ENCODE measurements around the gene SPTBN1.
A peak's percentile ranks its signal among the peaks of the same experiment; 100 is the strongest.

Gene SPTBN1

DNA sequence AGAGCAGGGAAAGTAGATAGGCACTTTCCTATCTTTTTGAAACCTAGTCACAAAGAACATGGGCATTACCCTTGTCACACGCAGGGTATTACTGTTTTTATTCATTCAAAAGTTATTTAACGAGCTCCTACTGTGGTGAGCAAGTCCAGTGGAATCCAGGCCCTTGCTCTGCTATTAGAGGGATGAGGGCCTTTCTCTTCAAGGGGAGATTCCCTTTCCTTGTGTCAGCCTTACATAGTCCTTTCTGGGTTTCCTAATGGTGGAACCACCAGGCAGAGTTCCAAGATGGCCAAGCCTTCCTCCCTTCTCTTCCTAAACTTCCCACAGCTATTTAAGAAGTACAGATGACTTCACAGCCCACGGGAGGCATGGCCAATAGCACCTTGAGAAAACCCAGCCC is 64.6 kb downstream of the SPTBN1 start:
- TF ChIP-seq, protein P1, sequence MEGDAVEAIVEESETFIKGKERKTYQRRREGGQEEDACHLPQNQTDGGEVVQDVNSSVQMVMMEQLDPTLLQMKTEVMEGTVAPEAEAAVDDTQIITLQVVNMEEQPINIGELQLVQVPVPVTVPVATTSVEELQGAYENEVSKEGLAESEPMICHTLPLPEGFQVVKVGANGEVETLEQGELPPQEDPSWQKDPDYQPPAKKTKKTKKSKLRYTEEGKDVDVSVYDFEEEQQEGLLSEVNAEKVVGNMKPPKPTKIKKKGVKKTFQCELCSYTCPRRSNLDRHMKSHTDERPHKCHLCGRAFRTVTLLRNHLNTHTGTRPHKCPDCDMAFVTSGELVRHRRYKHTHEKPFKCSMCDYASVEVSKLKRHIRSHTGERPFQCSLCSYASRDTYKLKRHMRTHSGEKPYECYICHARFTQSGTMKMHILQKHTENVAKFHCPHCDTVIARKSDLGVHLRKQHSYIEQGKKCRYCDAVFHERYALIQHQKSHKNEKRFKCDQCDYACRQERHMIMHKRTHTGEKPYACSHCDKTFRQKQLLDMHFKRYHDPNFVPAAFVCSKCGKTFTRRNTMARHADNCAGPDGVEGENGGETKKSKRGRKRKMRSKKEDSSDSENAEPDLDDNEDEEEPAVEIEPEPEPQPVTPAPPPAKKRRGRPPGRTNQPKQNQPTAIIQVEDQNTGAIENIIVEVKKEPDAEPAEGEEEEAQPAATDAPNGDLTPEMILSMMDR (IDR thresholded peaks at IDR 0.05; ENCODE audit: insufficient read depth, low read depth, low read length, missing control alignments): no peak
- no peak overlapping the region for H3K4me3 ChIP-seq (ENCODE audit: low read depth, low read length)
- no peak for DNase-seq (ENCODE audit: low read depth)

DNA sequence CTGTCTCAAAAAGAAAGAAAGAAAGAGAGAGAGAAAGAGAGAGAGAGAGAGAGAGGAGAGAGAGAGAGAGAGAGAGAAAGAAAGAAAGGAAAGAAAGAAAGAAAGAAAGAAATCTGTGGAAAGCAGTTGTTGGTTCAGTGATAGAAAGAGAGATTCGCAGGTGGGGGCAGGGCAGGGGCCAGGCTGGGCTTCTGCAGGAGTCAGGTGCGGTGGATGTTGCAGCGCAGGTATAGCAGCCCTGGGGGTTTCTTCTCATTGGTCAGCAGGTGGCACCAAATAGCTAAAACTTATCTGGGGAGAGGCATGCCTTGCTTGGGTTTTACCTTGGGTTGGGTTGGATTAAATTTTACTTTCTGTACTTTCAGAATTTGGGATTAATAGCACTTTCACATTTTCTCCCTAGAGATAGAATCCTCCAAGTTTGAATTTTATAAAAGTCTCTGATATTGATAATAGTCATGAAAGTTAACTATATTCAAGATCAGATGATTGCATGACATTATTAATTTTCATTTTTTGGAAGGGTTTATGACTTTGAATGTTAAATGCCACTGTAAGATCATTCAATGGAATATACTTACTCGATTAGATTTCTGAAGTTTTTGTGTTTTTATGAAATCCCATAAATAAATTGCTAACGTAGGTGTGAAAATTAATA is 66.6 kb downstream of the SPTBN1 start:
- TF ChIP-seq, protein P1 (IDR thresholded peaks at IDR 0.05; ENCODE audit: insufficient read depth, low read depth, low read length, missing control alignments): peak; percentile 64
- no peak overlapping the region for H3K4me3 ChIP-seq (ENCODE audit: low read depth, low read length)
- DNase-seq (ENCODE audit: low read depth): peak; percentile 84

DNA sequence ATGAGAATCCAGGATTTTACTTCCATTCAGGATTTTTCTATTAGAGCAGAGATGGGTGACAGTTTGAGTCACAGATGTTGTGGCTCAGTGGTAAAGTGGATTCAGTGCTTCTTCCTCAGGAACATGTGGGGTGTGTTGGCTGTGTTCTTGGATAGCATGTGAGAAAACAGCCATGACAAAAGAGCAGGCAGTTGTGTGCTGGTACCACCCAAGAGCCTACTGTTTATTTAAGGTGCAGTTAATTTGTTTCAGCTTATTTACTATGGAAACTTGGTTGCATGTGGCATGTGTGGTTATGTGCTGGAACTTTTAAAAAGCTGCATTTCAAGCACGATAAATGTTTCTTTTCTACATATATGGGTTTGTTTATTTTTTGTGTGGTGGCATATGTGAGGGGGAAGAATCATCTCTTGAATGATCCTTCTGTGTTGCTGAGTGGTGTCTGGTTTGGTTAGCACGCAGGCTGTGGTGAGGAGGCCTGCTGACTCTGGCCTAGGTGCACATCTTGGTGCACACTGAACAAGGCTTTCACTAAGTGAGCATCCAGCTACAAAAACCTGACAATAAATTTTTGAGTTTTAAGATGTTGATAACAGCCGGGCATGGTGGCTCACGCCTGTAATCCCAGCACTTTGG is 67.3 kb downstream of the SPTBN1 start:
- DNase-seq (ENCODE audit: low read depth): no peak
- TF ChIP-seq, protein P1 (IDR thresholded peaks at IDR 0.05; ENCODE audit: insufficient read depth, low read depth, low read length, missing control alignments): no peak

DNA sequence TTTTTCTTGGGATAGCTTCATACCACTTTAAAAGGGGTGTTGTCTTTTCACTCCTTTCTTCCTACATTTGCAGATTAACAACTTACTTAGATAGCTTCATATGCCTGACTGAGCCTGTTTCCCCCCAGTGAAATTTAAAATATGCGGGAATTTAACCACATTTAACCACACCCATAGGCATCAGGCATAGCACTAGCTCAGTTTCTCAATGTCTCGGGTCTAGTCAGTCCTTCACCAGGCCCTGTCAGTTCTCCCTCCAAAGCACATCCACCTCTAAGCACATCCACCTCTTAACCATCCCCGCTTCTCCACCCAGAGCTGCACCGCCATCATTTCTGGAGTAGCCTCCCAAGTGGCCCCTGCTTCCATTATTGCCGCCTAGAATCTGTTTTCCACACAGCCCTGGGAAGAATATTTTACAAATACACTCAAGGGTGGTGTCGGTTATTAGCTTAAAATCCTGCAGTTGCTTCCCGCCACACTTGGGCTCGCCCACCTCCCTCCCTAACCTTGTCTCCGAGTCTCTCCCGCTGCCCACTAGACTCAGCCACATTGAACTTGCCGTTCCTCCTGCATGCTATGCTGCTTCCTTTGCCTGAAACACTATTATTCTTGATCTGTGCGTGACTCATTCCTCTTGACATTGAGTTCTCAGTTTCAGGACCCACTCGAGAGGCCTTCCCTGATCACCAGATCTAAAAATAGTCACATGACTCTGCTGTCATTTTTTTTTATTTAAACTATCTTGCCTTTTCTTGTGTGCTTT is 68.3 kb downstream of the SPTBN1 start:
- peak; percentile 81 for DNase-seq (ENCODE audit: low read depth)
- TF ChIP-seq, protein P1 (IDR thresholded peaks at IDR 0.05; ENCODE audit: insufficient read depth, low read depth, low read length, missing control alignments): no peak
- H3K4me3 ChIP-seq (ENCODE audit: low read depth, low read length): no peak overlapping the region

More for the DNA sequence above, 67.3 kb downstream of the SPTBN1 start:
- H3K4me3 ChIP-seq (ENCODE audit: low read depth, low read length): no peak overlapping the region

DNA sequence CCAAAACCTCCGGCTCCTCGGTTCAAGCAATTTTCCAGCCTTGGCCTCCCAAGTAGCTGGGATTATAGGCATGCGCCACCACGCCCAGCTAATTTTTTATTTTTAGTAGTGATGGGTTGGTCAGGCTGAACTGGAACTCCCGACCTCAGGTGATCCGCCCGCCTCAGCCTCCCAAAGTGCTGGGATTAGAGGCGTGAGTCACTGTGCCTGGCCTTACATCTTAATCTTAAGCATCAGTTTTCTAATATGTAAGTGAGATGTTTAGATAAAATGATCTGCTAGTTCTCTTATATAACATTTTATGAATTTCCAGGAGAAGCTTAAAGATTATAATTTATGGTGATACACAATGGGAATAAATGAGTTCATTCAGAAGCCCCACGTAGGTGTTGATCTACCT is 69.2 kb downstream of the SPTBN1 start:
- TF ChIP-seq, protein P1 (IDR thresholded peaks at IDR 0.05; ENCODE audit: insufficient read depth, low read depth, low read length, missing control alignments): no peak
- H3K4me3 ChIP-seq (ENCODE audit: low read depth, low read length): no peak overlapping the region
- DNase-seq (ENCODE audit: low read depth): no peak

DNA sequence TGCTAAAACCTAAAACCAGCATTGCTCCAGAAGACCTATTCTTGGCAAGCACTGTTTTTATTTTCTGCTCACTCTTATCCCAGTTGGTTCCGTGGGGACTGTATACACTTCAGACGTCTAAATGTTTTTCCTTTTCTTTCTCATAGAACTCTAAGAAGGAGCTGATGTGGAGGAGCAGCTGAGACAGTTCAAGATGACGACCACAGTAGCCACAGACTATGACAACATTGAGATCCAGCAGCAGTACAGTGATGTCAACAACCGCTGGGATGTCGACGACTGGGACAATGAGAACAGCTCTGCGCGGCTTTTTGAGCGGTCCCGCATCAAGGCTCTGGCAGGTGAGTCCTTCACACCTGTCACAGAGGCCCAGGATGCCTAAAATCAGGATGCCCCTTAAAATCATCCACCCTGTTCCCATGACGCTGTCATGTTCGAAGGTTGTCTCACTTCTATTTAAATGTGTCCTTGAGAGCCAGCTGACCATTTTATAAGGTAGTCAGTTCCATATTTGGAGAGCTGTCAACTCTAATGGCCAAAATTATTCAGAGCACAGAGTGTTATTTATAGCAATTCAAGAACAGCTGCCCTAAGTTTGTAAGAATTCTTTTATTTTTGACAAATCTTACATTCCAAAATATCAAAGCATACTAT is 70.2 kb downstream of the SPTBN1 start:
- TF ChIP-seq, protein P1 (IDR thresholded peaks at IDR 0.05; ENCODE audit: insufficient read depth, low read depth, low read length, missing control alignments): no peak
- DNase-seq (ENCODE audit: low read depth): no peak
- H3K4me3 ChIP-seq (ENCODE audit: low read depth, low read length): no peak overlapping the region
